ENCODE data around the gene DAD1. TPM values are rescaled to one million over a fixed set of nuclear protein-coding genes. Genes with fewer than 3 reads are reported as not detected.
A peak's percentile ranks its signal among the peaks of the same experiment; 100 is the strongest.
"Not testable (repeated sequence)": the region's sequence is repeated elsewhere in the genome, so short reads cannot be mapped to it uniquely, and the experiment has no call there.

Gene DAD1
- total RNA-seq, 1 donor from 2014 or later: 180 TPM

DNA sequence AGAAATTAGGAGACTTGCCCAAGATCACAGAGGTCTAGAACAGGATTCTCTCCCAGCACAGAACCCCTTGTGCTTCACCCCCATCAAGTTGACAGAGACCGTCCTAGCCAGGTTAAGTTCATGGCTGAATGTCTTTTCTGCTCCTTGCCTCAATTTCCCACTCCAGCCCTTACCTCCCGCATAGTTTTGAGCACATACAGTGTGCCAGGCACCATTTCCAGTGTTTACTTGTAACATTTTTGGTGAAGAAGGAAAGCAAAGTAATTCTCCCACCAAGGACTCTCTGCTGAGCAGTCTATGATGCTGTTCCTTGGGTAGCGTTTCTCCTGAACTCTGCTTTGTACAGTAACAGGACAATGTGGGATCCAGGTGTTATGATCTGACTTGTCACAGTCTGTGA, 10.3 kb upstream of the DAD1 start:
- no peak for DNase-seq (ENCODE audit: low spot score)

DNA sequence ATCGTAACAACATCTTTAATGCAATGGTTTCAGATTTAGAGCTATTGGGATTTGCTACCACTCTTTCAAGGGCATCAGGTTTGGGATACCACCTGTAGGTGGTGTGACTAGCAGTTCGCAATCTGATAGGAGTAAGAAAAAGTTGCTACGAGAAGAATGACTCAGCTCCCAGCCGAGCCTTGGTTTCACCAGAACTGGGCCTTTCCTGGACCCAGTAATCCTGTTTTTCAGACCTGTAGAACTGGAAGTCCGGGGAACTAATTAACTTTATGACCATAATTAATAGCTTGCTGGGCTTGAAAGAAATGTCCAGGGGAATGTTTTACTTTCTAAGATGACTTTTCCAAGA, 9.8 kb upstream of the DAD1 start:
- peak; percentile 76 for DNase-seq (ENCODE audit: low spot score)

DNA sequence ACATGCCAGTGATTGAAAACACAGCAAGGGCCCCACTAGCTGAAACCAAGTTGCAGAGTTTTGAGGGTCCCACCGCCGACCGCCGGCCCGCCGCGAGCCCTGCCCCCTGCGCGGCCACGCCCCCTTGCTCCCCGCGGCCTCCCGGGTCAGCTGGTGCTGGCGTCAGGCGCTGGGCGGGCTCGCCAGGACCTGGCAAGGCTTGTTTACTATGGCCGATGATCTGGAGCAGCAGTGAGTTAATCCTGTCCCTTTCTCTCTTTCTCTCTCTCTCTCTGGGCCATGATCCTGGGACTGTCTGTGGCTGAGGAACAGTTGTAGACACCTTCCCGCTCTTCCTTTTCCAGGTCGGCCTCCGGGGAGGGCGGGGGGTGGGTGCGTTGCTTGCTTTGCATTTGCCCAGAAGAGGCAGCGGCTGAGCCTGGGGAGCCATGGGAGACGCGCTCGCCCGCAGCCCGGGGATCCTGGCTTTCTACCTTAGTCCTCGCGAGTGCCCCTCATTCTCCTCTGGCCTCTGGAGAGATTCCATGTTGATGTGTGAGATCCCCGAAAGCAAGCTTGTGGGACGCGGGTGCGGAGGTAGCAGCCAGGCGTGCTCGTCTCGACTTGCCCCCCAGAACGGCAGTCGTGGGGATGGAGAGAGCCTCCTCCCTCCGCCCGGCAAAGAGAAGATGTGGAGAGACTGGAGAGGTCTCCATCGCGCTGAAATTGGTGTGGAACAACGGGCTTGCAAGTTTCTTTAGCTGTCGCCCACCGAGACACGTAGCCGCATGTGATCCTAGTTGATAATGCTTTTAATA, 9.3 kb upstream of the DAD1 start, which contains the start of gene ABHD4:
Gene ABHD4 (plus strand): TSS at position 202 of the 797 bp plus-strand sequence. CDS start 7 bp downstream, at position 209.
- DNase-seq (ENCODE audit: low spot score): peak; percentile 93

DNA sequence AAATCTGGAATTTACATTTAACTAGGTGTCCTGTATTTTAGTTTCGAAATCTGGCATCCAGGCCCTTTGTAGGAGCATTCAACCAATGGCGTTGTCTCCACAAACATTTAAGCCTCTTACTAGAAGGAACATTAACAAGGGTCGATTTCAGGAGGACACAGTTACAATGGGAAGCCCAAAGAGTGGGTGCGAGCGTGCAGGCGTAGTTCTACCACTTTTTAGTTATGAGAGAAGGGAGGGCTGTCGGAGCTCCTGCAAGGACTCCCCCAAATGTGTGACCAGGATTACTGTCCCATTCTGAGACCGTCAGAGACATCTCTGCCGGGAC, 8.7 kb upstream of the DAD1 start:
- DNase-seq (ENCODE audit: low spot score): no peak

DNA sequence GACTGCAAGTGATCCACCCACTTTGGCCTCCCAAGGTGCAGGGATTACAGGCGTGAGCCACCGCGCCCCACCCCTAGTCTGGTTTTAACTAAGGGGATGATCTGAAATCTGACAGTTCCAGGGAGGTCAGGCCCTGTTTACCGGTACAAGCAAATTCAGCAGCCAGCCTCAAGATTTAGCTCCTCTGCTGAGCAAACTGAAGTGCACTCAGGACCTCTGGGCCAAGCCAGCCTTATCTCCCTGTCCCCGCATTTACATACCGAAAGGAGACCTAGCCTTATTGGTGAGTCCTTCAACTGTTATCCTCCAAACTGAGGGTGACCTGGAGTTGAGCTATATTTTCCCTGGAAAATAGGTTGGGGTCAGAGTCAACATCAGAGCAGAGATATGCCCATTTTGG, 8.2 kb upstream of the DAD1 start:
- no peak for DNase-seq (ENCODE audit: low spot score)

DNA sequence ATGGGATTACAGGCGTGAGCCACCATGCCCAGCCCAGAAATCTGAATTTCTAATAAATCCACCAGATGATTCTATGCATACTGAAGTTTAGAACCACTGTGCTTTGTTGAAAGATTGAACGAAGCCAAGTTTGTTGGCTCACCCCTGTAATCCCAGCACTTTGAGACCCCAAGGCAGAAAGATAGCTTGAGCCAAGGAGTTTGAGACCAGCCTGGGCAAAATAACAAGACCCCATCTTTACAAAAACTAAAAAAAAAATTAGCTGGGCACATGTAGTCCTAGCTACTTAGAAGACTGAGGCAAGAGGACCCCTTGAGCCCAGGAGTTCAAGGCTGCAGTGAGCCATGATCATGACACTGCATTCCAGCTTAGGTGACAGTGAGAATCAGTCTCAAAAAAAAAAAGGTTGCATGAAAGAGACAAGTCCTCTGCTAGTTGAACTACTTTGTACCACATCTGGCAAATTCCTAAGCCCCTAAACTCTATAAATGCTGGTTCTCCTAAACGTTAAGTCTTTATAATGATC, 7.4 kb upstream of the DAD1 start:
- no peak for DNase-seq (ENCODE audit: low spot score)

DNA sequence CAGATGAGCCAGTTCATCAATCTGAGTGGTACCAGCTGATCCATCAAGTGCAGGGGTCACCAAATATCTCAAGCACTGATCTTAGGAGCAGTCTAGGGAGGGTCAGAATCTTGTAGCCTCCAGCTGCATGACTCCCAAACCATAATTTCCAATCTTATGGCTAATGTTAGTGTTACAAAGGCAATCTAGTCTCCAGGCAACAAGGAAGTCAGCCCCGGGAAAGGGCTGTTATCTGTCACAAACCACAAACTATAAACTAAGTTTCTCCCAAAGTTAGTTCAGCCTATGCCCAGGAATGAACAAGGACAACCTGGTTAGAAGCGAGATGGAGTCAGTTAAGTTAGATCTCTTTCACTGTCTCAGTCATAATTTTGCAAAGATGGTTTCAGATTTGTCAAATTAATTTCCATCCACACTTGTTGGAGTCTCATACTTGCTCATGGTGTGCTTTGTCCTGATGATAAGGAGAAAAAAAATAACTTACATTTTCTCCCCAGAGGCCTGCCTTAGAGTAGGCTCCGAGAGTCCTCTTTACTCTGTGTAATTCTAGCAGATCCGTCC, 5.2 kb upstream of the DAD1 start:
- no peak for DNase-seq (ENCODE audit: low spot score)

DNA sequence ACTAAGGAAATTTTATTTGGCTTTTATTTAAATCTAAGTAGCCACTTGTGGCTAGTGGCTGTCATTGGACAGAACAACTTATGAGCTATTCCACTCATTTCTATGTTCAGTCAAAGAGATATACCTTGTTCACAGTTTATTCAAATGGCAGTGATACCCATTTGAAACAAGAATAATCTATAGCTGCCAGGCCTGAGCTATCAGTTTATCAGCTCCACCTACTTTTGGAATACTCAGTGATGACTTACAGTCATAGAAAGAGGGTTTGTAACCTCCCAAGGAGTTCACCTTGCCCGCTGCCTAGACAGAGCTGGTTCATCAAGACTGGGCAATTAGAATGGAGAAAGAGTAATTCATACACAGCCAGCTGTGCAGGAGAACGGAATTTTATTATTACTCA, 4.6 kb upstream of the DAD1 start:
- no peak for DNase-seq (ENCODE audit: low spot score)

DNA sequence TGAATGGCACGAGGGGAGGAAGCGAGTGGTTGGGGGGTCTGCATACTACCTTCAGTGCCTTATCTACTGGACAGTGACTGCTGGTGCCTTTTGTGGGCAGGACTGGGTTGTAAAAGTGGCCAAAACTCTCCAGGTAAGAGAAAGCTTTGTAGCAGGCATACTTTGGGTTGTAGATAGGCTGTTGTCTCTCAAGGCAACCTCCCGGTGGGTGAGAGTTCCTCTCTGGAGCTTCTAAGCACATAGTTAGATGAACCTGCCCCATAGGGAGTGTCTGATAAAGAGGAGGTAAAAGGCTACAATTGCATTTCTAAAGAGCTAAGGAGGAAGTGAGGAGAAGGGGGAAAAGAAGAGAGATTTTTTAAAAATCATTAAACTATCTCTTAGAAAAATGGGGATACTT, 4.2 kb upstream of the DAD1 start:
- no peak for DNase-seq (ENCODE audit: low spot score)

DNA sequence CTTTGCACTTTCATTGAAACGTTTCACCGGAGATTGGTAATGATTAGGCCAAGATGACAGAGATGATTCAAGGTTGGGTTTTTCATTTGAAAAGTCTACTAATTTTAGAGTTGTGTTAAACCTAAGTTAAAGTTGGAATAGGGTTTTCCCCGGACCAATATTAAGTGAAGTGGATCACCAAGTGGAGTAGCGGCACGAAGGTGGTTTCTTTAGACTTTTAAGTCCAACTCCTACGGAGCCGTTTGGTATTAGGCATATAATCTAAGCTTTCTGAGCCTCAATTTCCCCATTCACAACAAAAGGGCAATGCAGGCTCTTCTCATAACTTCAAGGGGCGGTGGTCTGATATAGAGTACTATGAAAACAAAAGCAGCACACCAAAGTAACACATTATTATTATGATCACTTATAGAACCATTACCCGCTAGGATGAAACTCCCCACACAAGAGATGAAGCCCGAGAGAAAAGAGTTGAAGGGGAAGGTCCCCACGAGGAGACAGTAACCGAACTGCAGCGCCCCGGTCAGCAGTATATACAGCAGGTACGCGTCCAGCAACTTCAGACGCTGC, 413 bp downstream of the DAD1 start:
- DNase-seq (ENCODE audit: low spot score): no peak

DNA sequence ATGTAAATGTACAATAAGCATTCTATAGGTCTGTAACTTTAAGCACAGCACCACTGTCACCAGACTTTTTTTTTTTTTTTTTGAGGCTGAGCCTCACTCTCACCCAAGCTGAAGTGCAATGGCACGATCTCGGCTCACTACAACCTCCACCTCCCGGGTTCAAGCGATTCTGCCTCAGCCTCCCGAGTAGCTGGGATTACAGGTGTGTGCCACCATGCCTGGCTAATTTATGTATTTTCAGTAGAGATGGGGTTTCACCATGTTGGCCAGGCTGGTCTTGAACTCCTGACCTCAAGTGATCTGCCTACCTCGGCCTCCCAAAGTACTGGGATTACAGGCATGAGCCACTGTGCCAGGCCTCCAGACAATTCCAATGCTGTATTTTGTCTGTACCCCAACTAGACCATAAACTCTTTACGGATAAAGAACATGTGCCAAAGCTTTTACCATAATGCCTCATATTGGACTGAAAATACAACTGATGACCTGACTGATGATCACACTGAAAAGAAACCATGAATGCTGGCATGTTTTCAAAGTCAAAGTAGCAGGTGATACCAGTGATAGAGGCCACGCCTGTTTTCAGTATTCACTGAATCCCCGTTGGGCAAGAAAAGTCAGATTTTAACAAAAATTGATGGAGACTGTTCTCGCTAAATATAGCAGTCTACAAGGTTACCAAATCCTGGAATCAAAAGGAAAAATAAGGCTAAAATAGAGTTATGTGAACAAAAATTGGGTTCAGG, 1.2 kb downstream of the DAD1 start:
- not testable (repeated sequence) for DNase-seq (ENCODE audit: low spot score)

DNA sequence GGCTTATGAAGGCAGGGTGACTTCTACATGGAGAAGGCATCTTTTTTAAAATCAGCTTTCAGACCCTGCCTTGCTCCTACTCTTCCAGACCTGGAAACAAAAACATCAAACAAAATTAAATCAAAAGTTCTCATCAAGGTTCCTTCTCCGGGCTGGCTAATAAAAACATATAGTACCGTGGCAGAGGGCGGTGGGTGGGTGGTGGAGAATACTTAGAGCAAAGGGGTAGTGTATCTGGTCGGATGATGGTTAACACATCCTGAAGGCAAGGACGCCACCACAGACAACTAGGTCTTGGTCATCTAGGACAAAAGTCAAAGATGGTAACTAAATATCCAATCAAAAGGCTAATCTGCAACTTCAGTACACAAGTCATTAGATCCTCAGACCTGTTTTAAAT, 1.8 kb downstream of the DAD1 start:
- no peak for DNase-seq (ENCODE audit: low spot score)

DNA sequence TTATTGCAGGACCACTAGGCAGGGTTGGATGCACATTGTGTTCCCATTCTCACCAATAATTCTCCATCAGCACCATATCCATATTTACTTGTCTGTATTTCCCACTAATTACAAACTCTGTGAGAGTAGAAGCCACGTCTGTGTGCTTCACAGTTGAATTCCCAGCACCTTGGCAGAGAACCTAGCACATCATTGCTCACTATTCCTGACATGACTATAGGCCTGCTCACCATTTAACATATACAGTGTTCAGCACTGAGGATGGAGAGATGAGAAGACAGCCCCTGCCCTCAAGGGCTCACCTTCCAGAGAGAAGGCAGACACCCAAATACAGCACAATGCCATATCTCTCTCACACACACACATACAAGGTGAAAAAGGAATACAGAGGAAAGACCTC, 5.0 kb downstream of the DAD1 start:
- DNase-seq (ENCODE audit: low spot score): no peak

DNA sequence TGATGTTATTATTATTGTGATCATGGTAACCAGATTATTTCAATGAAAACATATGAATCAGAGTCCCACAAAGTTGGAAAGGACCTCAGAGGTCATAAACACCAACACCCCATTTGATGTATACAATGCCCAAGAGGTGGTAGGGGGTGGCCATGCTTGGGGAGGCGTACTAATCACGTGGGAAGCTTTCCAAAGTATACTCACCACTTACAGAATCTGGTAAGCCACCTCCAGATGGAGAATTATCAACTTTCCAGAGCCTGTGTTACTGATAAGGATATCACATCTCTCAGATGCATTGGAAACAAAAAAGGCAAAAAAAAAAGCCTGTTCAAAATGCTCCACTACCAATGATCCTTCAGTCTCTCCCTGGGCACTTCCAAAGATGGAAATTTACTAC, 8.4 kb downstream of the DAD1 start:
- DNase-seq (ENCODE audit: low spot score): no peak

DNA sequence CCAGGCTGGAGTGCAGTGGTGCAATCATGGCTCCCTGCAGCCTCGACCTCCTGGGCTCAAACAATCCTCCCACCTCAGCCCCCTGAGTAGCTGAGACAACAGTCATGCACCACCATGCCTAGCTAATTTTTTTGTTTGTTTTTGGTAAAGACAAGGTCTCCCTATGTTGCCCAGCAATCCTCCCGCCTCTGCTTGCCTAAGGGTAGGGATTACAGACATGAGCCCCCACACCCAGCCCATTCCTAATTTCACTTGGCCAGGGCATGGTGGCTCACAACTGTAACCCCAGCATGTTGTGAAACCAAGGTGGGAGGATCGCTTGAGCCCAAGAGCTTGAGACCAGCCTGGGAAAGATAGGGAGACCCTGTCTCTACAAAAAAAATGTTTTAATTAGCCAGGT, 9.1 kb downstream of the DAD1 start:
- DNase-seq (ENCODE audit: low spot score): no peak

DNA sequence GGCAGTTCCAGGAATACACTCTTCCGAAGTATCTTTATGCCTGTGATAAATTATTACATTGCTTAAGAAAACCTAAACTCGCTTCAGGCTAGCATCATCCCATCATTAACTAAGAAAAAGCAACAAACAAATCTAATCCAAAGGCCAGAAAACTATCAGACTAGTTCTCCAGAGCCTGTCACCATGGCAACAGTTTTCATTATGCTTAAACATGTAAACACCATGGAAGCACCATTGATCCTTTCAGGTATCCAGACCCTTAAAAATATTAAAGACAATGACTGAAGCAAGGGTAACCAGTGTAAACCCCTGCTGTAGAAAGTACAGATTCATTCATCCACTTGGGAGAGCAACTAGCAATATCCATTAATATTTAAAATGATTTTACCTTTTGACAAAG, 9.8 kb downstream of the DAD1 start:
- DNase-seq (ENCODE audit: low spot score): no peak

DNA sequence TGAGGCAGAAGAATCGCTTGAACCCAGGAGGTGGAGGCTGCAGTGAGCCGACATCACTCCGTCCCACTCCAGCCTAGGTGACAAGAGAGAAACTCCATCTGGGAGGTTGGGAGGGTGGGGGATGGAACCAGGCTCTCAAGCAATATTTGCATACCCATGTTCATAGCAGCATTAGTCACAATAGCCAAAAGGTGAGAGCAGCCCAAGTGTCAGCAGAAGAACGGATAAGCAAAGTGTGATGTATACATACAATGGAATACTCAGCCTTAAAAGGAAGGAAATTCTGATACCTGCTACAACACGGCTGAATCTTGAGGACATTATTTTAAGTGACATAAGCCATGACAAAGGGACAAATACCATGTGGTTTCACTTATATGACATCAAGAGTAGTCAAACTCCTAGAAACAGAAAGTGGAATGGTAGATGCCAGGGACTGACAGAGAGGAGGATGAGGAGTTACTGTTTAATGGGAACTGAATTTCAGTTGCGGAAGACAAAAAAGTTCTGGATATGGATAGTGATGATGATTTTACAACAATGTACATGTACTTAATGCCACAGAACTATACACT, 11.6 kb downstream of the DAD1 start:
- no peak for DNase-seq (ENCODE audit: low spot score)

DNA sequence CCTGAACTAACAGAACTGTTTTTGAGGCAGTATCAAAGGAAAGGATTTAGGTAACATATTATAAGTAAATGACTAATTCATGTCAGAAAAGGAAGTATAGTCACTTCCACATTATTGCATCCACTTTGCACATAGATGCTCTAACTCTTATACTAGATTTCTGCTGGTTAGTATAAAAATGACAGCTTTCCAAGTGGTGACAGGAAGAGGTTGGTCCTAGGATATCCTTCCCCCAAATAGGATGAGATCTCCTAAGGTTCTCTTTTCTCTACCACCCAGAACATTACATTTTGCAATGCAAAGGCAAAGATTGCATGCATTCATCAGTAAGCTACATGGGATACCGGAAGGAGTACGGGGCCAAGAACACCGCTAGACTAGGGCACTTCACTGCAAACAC, 15.2 kb downstream of the DAD1 start:
- DNase-seq (ENCODE audit: low spot score): no peak

DNA sequence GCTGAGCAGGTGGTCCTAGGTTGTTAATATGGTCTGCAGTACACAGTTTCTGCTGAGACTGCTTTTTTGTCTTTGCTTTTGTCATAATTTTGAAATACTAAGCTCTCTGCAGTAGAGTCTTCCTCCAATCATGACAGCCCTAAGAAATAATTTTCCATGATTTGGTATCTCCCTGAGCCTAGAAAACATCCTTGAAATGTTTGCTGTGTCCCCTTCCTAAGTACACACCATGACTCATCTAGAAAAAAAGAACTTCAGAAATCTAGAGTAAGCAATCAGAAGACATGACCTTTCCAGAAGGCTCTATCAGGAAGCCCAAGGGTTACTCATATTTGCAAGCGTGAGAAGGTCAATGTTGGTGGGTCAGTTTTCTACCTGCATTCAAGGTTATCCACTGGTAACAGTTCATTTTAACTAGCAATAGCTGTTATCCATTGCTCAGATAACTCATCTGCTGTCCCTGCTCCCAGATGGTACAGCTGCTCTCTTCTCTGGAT, 16.4 kb downstream of the DAD1 start:
- DNase-seq (ENCODE audit: low spot score): no peak

DNA sequence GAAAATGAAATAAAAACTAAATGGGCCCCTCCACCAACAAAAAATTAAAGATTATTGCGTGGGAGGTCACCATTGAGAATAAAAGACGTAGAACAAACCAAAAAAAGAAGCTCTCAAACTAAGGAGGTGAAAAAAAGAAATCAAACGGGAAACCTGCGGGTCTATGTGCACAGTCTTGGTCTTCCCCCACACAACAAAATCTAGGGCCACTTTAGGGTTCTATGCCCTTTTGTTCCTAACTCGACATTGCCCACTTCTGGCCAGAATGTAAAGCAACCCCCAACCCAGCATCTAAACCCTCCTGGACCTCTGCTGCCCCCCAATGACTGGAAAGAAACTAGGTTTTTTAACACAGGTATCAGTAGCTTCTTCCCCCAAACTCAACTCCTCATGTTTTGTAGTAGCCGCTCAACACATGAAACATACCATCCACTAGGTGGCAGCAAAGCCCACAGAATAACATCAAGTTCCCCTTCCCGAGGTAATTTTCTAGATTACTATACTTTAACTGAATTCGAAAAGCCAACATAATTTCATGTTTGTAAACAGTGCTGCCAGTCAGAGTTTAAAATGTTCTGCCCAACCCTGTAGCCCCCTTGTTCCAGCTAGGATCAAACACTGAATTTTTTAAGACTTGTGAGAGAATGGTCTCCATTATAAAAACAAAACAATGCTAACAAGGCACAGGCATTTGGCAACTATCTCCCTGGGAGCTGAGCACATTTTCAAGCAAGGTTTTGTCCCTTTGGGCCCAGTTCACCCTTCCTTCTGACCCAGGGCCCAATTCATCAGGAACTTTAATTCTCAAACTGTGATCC, 18.7 kb downstream of the DAD1 start:
- DNase-seq (ENCODE audit: low spot score): no peak

DNA sequence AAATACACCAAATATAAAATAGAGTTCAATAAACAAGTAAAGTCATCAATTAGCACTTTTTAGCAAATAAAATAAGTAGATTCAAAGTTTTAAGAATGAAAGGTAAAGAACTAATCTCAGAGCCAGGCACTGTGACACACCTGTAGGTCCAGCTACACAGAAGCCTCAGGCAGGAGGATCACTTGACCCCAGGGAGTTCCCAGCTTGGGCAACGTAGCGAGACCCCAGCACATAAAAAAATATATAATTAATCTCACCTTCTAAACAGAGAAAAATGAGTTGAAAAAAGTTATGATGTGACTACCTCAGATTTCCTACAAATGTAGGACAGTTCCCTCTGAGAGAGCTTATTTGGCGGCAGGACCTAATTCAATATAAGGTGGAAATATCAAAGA, 19.3 kb downstream of the DAD1 start:
- no peak for DNase-seq (ENCODE audit: low spot score)

Data from mesenteric fat pad (tissue), 1 donor.